ENCODE data around the gene SMTNL1. TPM values are rescaled to one million over a fixed set of nuclear protein-coding genes. Genes with fewer than 3 reads are reported as not detected.

Gene SMTNL1
- total RNA-seq (not detected), polyA plus RNA-seq (ENCODE audit: insufficient read length in 2 of 2) (1 to 10 TPM in 1 of 2 donors, under 1 TPM in 1; 0.93 to 1.6 TPM)
- long read RNA-seq, donor 1 = 0 reads
- long read RNA-seq, donor 2 = 0 reads
- long read RNA-seq, donor 3 = 0 reads
- long read RNA-seq, donor 4 = 0 reads

- no peak for DNase-seq (ENCODE audit: low read depth in 4 of 6, low spot score in 6 of 6)
- Histone ChIP-seq H3K36me3 (ENCODE audit: control insufficient read depth, insufficient read depth, low read length) (peaks cover 3% of the 10 kb centered on the region), H3K27me3 (ENCODE audit: control insufficient read depth, insufficient read depth, low read length) (no peaks in the 10 kb centered on the region), H3K27ac (ENCODE audit: low read depth, low read length) (no peak within 1 kb of the TSS), H3K9me3 (ENCODE audit: control insufficient read depth, insufficient read depth, low read length) (no peaks in the 10 kb centered on the region), H3K4me3 (ENCODE audit: low read depth, low read length) (no peak within 1 kb of the TSS), H3K4me1 (ENCODE audit: control insufficient read depth, insufficient read depth, low read length) (no peaks in the 10 kb centered on the region)
- WGBS (ENCODE audit: insufficient coverage) = 65% methylated on average over 13 of the region's 14 CpGs
Measured at GRCh38 chr11:57536947-57537619, at the start of gene SMTNL1. Gene SMTNL1 (plus strand): TSS chr11:57537595. CDS start chr11:57542643, 5,048 bp downstream.

GRCh38 chr11:57487920-57488659 is 49.3 kb upstream of the SMTNL1 start:
- Histone ChIP-seq H3K9me3 (ENCODE audit: control insufficient read depth, insufficient read depth, low read length) (no peaks in the 10 kb centered on the region), H3K4me1 (ENCODE audit: control insufficient read depth, insufficient read depth, low read length) (peaks cover 11% of the 10 kb centered on the region), H3K27ac (ENCODE audit: low read depth, low read length) (no peak overlapping the region), H3K4me3 (ENCODE audit: low read depth, low read length) (no peak overlapping the region), H3K27me3 (ENCODE audit: control insufficient read depth, insufficient read depth, low read length) (peaks cover 5% of the 10 kb centered on the region), H3K36me3 (ENCODE audit: control insufficient read depth, insufficient read depth, low read length) (no peaks in the 10 kb centered on the region)
- DNase-seq (ENCODE audit: low read depth in 4 of 6, low spot score in 6 of 6) = no peak
- 86% methylated on average over 2 of the region's 6 CpGs for WGBS (ENCODE audit: insufficient coverage)

- H3K4me3 ChIP-seq (ENCODE audit: low read depth, low read length) = no peak overlapping the region
- H3K36me3 ChIP-seq (ENCODE audit: control insufficient read depth, insufficient read depth, low read length) = no peaks in the 10 kb centered on the region
- no peaks in the 10 kb centered on the region for H3K27me3 ChIP-seq (ENCODE audit: control insufficient read depth, insufficient read depth, low read length)
- H3K9me3 ChIP-seq (ENCODE audit: control insufficient read depth, insufficient read depth, low read length) = no peaks in the 10 kb centered on the region
- no peak for DNase-seq (ENCODE audit: low read depth in 4 of 6, low spot score in 6 of 6)
- no peak overlapping the region for H3K27ac ChIP-seq (ENCODE audit: low read depth, low read length)
- H3K4me1 ChIP-seq (ENCODE audit: control insufficient read depth, insufficient read depth, low read length) = peaks cover 5% of the 10 kb centered on the region
- WGBS (ENCODE audit: insufficient coverage) = 95% methylated on average over 5 of the region's 9 CpGs
Measured at GRCh38 chr11:57490456-57491248, 46.7 kb upstream of the SMTNL1 start.

- no peak for DNase-seq (ENCODE audit: low read depth in 4 of 6, low spot score in 6 of 6)
- H3K27me3 ChIP-seq (ENCODE audit: control insufficient read depth, insufficient read depth, low read length) = no peaks in the 10 kb centered on the region
- WGBS (ENCODE audit: insufficient coverage) = 77% methylated on average over 8 of the region's 11 CpGs
- H3K9me3 ChIP-seq (ENCODE audit: control insufficient read depth, insufficient read depth, low read length) = no peaks in the 10 kb centered on the region
- H3K4me3 ChIP-seq (ENCODE audit: low read depth, low read length) = no peak overlapping the region
- H3K36me3 ChIP-seq (ENCODE audit: control insufficient read depth, insufficient read depth, low read length) = no peaks in the 10 kb centered on the region
- H3K4me1 ChIP-seq (ENCODE audit: control insufficient read depth, insufficient read depth, low read length) = peaks cover 5% of the 10 kb centered on the region
- H3K27ac ChIP-seq (ENCODE audit: low read depth, low read length) = no peak overlapping the region
Measured at GRCh38 chr11:57491371-57492061, 45.9 kb upstream of the SMTNL1 start.

- DNase-seq (ENCODE audit: low read depth in 4 of 6, low spot score in 6 of 6) = peak in 2 of 6 donors; percentile 29 to 78
- Histone ChIP-seq H3K27me3 (ENCODE audit: control insufficient read depth, insufficient read depth, low read length) (no peaks in the 10 kb centered on the region), H3K27ac (ENCODE audit: low read depth, low read length) (no peak overlapping the region), H3K4me1 (ENCODE audit: control insufficient read depth, insufficient read depth, low read length) (peaks cover 7% of the 10 kb centered on the region), H3K4me3 (ENCODE audit: low read depth, low read length) (no peak overlapping the region), H3K9me3 (ENCODE audit: control insufficient read depth, insufficient read depth, low read length) (no peaks in the 10 kb centered on the region), H3K36me3 (ENCODE audit: control insufficient read depth, insufficient read depth, low read length) (no peaks in the 10 kb centered on the region)
- WGBS (ENCODE audit: insufficient coverage) = 59% methylated on average over 11 of the region's 15 CpGs
Measured at GRCh38 chr11:57493507-57494503, 43.6 kb upstream of the SMTNL1 start.

GRCh38 chr11:57496109-57496820 is 41.1 kb upstream of the SMTNL1 start:
- 95% methylated on average over 8 of the region's 9 CpGs for WGBS (ENCODE audit: insufficient coverage)
- H3K36me3 ChIP-seq (ENCODE audit: control insufficient read depth, insufficient read depth, low read length) = peaks cover 4% of the 10 kb centered on the region

GRCh38 chr11:57497303-57498247 is 39.8 kb upstream of the SMTNL1 start:
- DNase-seq (ENCODE audit: low read depth in 4 of 6, low spot score in 6 of 6) = no peak
- 84% methylated on average over 13 of the region's 15 CpGs for WGBS (ENCODE audit: insufficient coverage)
- no peaks in the 10 kb centered on the region for H3K27me3 ChIP-seq (ENCODE audit: control insufficient read depth, insufficient read depth, low read length)
- no peak overlapping the region for H3K27ac ChIP-seq (ENCODE audit: low read depth, low read length)
- peaks cover 26% of the 10 kb centered on the region for H3K4me1 ChIP-seq (ENCODE audit: control insufficient read depth, insufficient read depth, low read length)
- no peak overlapping the region for H3K4me3 ChIP-seq (ENCODE audit: low read depth, low read length)
- no peaks in the 10 kb centered on the region for H3K9me3 ChIP-seq (ENCODE audit: control insufficient read depth, insufficient read depth, low read length)
- peaks cover 4% of the 10 kb centered on the region for H3K36me3 ChIP-seq (ENCODE audit: control insufficient read depth, insufficient read depth, low read length)

More at GRCh38 chr11:57496109-57496820, 41.1 kb upstream of the SMTNL1 start:
- Histone ChIP-seq H3K27ac (ENCODE audit: low read depth, low read length) (no peak overlapping the region), H3K4me1 (ENCODE audit: control insufficient read depth, insufficient read depth, low read length) (peaks cover 26% of the 10 kb centered on the region), H3K4me3 (ENCODE audit: low read depth, low read length) (no peak overlapping the region), H3K27me3 (ENCODE audit: control insufficient read depth, insufficient read depth, low read length) (no peaks in the 10 kb centered on the region), H3K9me3 (ENCODE audit: control insufficient read depth, insufficient read depth, low read length) (no peaks in the 10 kb centered on the region)
- DNase-seq (ENCODE audit: low read depth in 4 of 6, low spot score in 6 of 6) = no peak
